ENCODE results near the gene MRGPRF. TPM values are rescaled to one million over a fixed set of nuclear protein-coding genes. Genes with fewer than 3 reads are reported as not detected.
A peak's percentile ranks its signal among the peaks of the same experiment; 100 is the strongest.

Gene MRGPRF
- total RNA-seq, 6 experiments from 2014 or later: 1.6 to 3.4 (median 2.0) TPM

GRCh38 chr11:69011624-69012091 lies 1.4 kb downstream of the MRGPRF start:
- DNase-seq: no peak
- WGBS (ENCODE audit: insufficient coverage, low coverage, low lambda C conversion rate, missing lambda C conversion rate): 79% methylated on average over 7 of the region's 9 CpGs

DNA sequence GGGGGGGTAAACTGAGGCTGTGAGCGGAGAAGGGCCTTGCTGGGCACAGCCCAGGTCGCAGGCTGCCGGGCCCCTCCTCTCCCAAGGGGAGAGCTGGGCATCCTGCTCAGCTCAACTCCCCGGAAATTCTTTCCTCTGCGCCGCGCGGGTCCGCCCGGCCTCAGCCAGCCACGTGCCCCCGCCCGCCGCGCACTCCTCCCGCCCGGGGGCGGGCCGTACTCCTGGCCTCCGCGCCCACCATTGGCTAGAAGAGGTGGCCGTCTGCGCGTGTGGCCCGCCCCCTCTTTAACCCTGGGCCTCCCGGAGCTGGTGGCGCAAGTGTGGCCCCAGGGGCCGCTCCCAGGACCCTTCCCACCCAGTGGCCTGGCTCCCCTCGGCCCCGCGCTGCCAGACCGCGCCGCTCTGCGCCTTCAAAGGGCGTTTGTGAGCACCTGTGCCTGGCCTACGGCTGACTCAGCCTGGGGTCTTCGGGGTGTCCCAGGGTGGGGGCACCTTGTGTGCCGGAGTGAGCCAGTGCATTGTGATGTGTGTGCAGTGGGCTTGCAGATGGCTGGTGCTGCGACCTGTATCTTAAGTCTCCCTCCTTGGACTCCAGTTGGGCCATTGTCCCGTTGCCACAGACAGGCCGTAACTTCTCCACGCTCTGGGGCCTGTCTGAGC lies 2.0 kb downstream of the MRGPRF start:
- Histone ChIP-seq H3K36me3 (no peaks in the 10 kb centered on the region), H3K4me3 (peak overlapping the region; percentile 6 to 38 (median 38)), H3K4me1 (peaks cover 0 to 48% (median 23%) of the 10 kb centered on the region in 4 donors), H3K27me3 (no peaks in the 10 kb centered on the region), H3K27ac (peak overlapping the region; percentile 37 to 88 (median 54)), H3K9me3 (no peaks in the 10 kb centered on the region)
- intact Hi-C loops (cut with DNase I): no loop called here
- WGBS (ENCODE audit: insufficient coverage, low coverage, low lambda C conversion rate, missing lambda C conversion rate): 42% methylated on average over 14 of the region's 43 CpGs
- peak; percentile 4 to 72 (median 42) for ATAC-seq
- DNase-seq: peak; percentile 68 to 83 (median 71)
- TF ChIP-seq POLR2A (IDR thresholded peaks at IDR 0.05): peak; percentile 51
- TF ChIP-seq, protein P1, sequence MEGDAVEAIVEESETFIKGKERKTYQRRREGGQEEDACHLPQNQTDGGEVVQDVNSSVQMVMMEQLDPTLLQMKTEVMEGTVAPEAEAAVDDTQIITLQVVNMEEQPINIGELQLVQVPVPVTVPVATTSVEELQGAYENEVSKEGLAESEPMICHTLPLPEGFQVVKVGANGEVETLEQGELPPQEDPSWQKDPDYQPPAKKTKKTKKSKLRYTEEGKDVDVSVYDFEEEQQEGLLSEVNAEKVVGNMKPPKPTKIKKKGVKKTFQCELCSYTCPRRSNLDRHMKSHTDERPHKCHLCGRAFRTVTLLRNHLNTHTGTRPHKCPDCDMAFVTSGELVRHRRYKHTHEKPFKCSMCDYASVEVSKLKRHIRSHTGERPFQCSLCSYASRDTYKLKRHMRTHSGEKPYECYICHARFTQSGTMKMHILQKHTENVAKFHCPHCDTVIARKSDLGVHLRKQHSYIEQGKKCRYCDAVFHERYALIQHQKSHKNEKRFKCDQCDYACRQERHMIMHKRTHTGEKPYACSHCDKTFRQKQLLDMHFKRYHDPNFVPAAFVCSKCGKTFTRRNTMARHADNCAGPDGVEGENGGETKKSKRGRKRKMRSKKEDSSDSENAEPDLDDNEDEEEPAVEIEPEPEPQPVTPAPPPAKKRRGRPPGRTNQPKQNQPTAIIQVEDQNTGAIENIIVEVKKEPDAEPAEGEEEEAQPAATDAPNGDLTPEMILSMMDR (IDR thresholded peaks at IDR 0.05): no peak

More at GRCh38 chr11:69011624-69012091, 1.4 kb downstream of the MRGPRF start:
- intact Hi-C loops (cut with DNase I): no loop called here
- TF ChIP-seq POLR2A (IDR thresholded peaks at IDR 0.05): no peak
- TF ChIP-seq, protein P1 (IDR thresholded peaks at IDR 0.05): no peak
- no peaks in the 10 kb centered on the region for H3K27me3 ChIP-seq
- H3K4me3 ChIP-seq: peak overlapping the region in 2 of 3 donors; percentile 6 to 38
- H3K27ac ChIP-seq: no peak overlapping the region
- no peaks in the 10 kb centered on the region for H3K36me3 ChIP-seq
- ATAC-seq: no peak
- H3K9me3 ChIP-seq: no peaks in the 10 kb centered on the region
- peaks cover 0 to 42% (median 22%) of the 10 kb centered on the region in 4 donors for H3K4me1 ChIP-seq

GRCh38 chr11:69010361-69010891 lies 2.6 kb downstream of the MRGPRF start:
- peaks cover 0 to 48% (median 23%) of the 10 kb centered on the region in 4 donors for H3K4me1 ChIP-seq
- no peak for DNase-seq

GRCh38 chr11:69009441-69010211 lies 3.4 kb downstream of the MRGPRF start:
- Histone ChIP-seq H3K4me1 (peaks cover 0 to 48% (median 23%) of the 10 kb centered on the region in 4 donors), H3K27me3 (no peaks in the 10 kb centered on the region), H3K27ac (peak overlapping the region; percentile 88 to 94 (median 91)), H3K9me3 (no peaks in the 10 kb centered on the region), H3K36me3 (no peaks in the 10 kb centered on the region), H3K4me3 (no peak overlapping the region)
- DNase-seq: no peak
- 81% methylated on average over 4 of the region's 16 CpGs for WGBS (ENCODE audit: insufficient coverage, low coverage, low lambda C conversion rate, missing lambda C conversion rate)
- no peak for ATAC-seq
- TF ChIP-seq, protein P1 (IDR thresholded peaks at IDR 0.05): no peak
- intact Hi-C loops (cut with DNase I): no loop called here

More at GRCh38 chr11:69010361-69010891, 2.6 kb downstream of the MRGPRF start:
- WGBS (ENCODE audit: insufficient coverage, low coverage, low lambda C conversion rate, missing lambda C conversion rate): 40% methylated on average over 1 of the region's 9 CpGs
- ATAC-seq: peak in 2 of 4 donors; percentile 8 to 12
- peak overlapping the region; percentile 54 to 94 (median 88) for H3K27ac ChIP-seq
- H3K27me3 ChIP-seq: no peaks in the 10 kb centered on the region
- intact Hi-C loops (cut with DNase I): no loop called here
- no peaks in the 10 kb centered on the region for H3K36me3 ChIP-seq
- TF ChIP-seq, protein P1 (IDR thresholded peaks at IDR 0.05): no peak
- TF ChIP-seq POLR2A (IDR thresholded peaks at IDR 0.05): no peak
- H3K4me3 ChIP-seq: peak overlapping the region in 2 of 3 donors; percentile 38
- no peaks in the 10 kb centered on the region for H3K9me3 ChIP-seq
